Hepatocyte (in vitro differentiated cells): ENCODE measurements around the gene CNOT6. TPM values are rescaled to one million over a fixed set of nuclear protein-coding genes. Genes with fewer than 3 reads are reported as not detected.
"Not testable (repeated sequence)": the region's sequence is repeated elsewhere in the genome, so short reads cannot be mapped to it uniquely, and the experiment has no call there.

Source experiments
- DNase-seq: peaks from one replicate; pipeline ENCODE4 v3.0.0-alpha.2; 2016; ENCODE audit warnings: low spot score
- H2AFZ ChIP-seq: fragments of 200-600 bp; sonication (generic); 2 replicates; pipeline ENCODE4 v1.6.0; 2016; ENCODE audit warnings: antibody characterized with exemption, mild to moderate bottlenecking
- H3K27ac ChIP-seq: fragments of 200-600 bp; sonication (generic); 2 replicates; pipeline ENCODE4 v1.5.1; 2016; ENCODE audit warnings: mild to moderate bottlenecking
- H3K27me3 ChIP-seq: fragments of 200-600 bp; sonication (generic); 2 replicates; pipeline ENCODE4 v1.6.1; 2016
- H3K36me3 ChIP-seq: fragments of 200-600 bp; sonication (generic); replicated peaks from 2 replicates; pipeline ENCODE4 v1.5.1; 2016; ENCODE audit warnings: low read depth; ENCODE audit not compliant: insufficient read depth
- H3K4me1 ChIP-seq: fragments of 200-600 bp; sonication (generic); 2 replicates; pipeline ENCODE4 v1.5.1; 2016; ENCODE audit warnings: mild to moderate bottlenecking, moderate library complexity; ENCODE audit not compliant: insufficient read depth
- H3K4me2 ChIP-seq: fragments of 200-600 bp; sonication (generic); 2 replicates; pipeline ENCODE4 v1.6.0; 2016
- H3K4me3 ChIP-seq: fragments of 200-600 bp; sonication (generic); 2 replicates; pipeline ENCODE4 v1.5.1; 2016; ENCODE audit warnings: mild to moderate bottlenecking
- H3K79me2 ChIP-seq: fragments of 200-600 bp; sonication (generic); 2 replicates; pipeline ENCODE4 v1.6.0; 2017; ENCODE audit warnings: mild to moderate bottlenecking
- H3K9me2 ChIP-seq: fragments of 200-600 bp; sonication (generic); replicated peaks from 2 replicates; pipeline ENCODE4 v1.6.0; 2017; ENCODE audit warnings: mild to moderate bottlenecking; ENCODE audit not compliant: insufficient read depth
- H3K9me3 ChIP-seq: fragments of 200-600 bp; sonication (generic); 2 replicates; pipeline ENCODE4 v1.5.1; 2016; ENCODE audit warnings: low read depth, mild to moderate bottlenecking
- H4K20me1 ChIP-seq: fragments of 200-600 bp; sonication (generic); 2 replicates; pipeline ENCODE4 v1.6.0; 2016; ENCODE audit warnings: mild to moderate bottlenecking; ENCODE audit not compliant: insufficient read depth, poor library complexity, severe bottlenecking
- CTCF ChIP-seq: fragments of 200-600 bp; sonication (generic); IDR thresholded peaks from 2 replicates; pipeline ENCODE4 v1.5.1; 2016; ENCODE audit warnings: antibody characterized with exemption, mild to moderate bottlenecking; ENCODE audit not compliant: poor library complexity
- EZH2 ChIP-seq: fragments of 200-600 bp; sonication (generic); IDR thresholded peaks from 2 replicates; pipeline ENCODE4 v1.6.1; 2016; ENCODE audit warnings: antibody characterized with exemption, mild to moderate bottlenecking, borderline replicate concordance
- EZH2phosphoT487 ChIP-seq: fragments of 200-600 bp; sonication (generic); IDR thresholded peaks from one replicate; pipeline ENCODE4 v1.6.1; 2018; ENCODE audit warnings: antibody characterized with exemption, mild to moderate bottlenecking, low read depth, moderate library complexity; ENCODE audit not compliant: unreplicated experiment, severe bottlenecking
- WGBS: methylation state at CpG from one replicate; pipeline ENCODE4 v1.1.6; 2016; ENCODE audit warnings: low lambda C conversion rate; ENCODE audit errors: missing lambda C conversion rate; 5-methylcytosine and 5-hydroxymethylcytosine counted together
- polyA plus RNA-seq: library from polyadenylated mRNA; unstranded; fragments of >200 nt; fragmentation: Nextera tagmentation; extraction: Ambion mirVana; gene quantifications from 2 replicates; pipeline ENCODE4 v1.2.1, GENCODE V29; 2016
- total RNA-seq: library from RNA; depleted of rRNA; stranded (reverse); fragments of >200 nt; gene quantifications from 2 replicates; pipeline ENCODE4 v1.2.3, GENCODE V29; 2014

CNOT6 gene
- total and polyA plus RNA-seq, 2 experiments from 2014 or later: 12.0 to 24.1 TPM

GRCh38 chr5:180495991-180496741 is 2.0 kb downstream of the CNOT6 start:
- Histone ChIP-seq H3K4me2 (peak overlapping the region; percentile 88), H2AFZ (no peak overlapping the region), H3K9me3 (no peaks in the 10 kb centered on the region), H4K20me1 (peaks cover 63% of the 10 kb centered on the region), H3K9me2 (no peaks in the 10 kb centered on the region), H3K27me3 (no peaks in the 10 kb centered on the region), H3K4me1 (peaks cover 19% of the 10 kb centered on the region), H3K36me3 (no peaks in the 10 kb centered on the region), H3K79me2 (peaks cover 69% of the 10 kb centered on the region), H3K4me3 (no peak overlapping the region), H3K27ac (no peak overlapping the region)
- WGBS: 86% methylated on average over 18 of the region's 18 CpGs
- no peak for DNase-seq
- TF ChIP-seq EZH2 (no peak), CTCF (no peak), EZH2phosphoT487 (no peak)

- Histone ChIP-seq H3K4me1 (peaks cover 19% of the 10 kb centered on the region), H3K4me2 (peak overlapping the region; percentile 88), H3K79me2 (peaks cover 75% of the 10 kb centered on the region), H4K20me1 (peaks cover 69% of the 10 kb centered on the region)
- H3K9me2 ChIP-seq, H3K27ac ChIP-seq, H3K9me3 ChIP-seq, DNase-seq, H3K4me3 ChIP-seq, H2AFZ ChIP-seq, H3K27me3 ChIP-seq, H3K36me3 ChIP-seq: not testable (repeated sequence)
- 81% methylated on average over 9 of the region's 9 CpGs for WGBS
Observed at GRCh38 chr5:180496806-180497205, 2.6 kb downstream of the CNOT6 start.

- H3K36me3 ChIP-seq, H2AFZ ChIP-seq, H3K9me2 ChIP-seq, DNase-seq, H3K9me3 ChIP-seq, H3K27me3 ChIP-seq, H3K4me2 ChIP-seq, H3K4me3 ChIP-seq, H3K27ac ChIP-seq: not testable (repeated sequence)
- Histone ChIP-seq H4K20me1 (peaks cover 80% of the 10 kb centered on the region), H3K79me2 (peaks cover 86% of the 10 kb centered on the region), H3K4me1 (peaks cover 19% of the 10 kb centered on the region)
- 94% methylated on average over 7 of the region's 7 CpGs for WGBS
Observed at GRCh38 chr5:180497865-180498264, 3.7 kb downstream of the CNOT6 start.

GRCh38 chr5:180498378-180498777 is 4.2 kb downstream of the CNOT6 start:
- 93% methylated on average over 3 of the region's 3 CpGs for WGBS
- Histone ChIP-seq H3K27ac (no peak overlapping the region), H3K9me2 (no peaks in the 10 kb centered on the region), H3K4me1 (peaks cover 19% of the 10 kb centered on the region), H2AFZ (no peak overlapping the region), H3K27me3 (no peaks in the 10 kb centered on the region), H3K4me2 (no peak overlapping the region), H4K20me1 (peaks cover 85% of the 10 kb centered on the region), H3K79me2 (peaks cover 87% of the 10 kb centered on the region), H3K9me3 (no peaks in the 10 kb centered on the region), H3K4me3 (no peak overlapping the region), H3K36me3 (no peaks in the 10 kb centered on the region)
- TF ChIP-seq EZH2 (no peak), EZH2phosphoT487 (no peak), CTCF (no peak)
- no peak for DNase-seq
